H9 (cell line): ENCODE results near the gene CD2BP2. TPM values are rescaled to one million over a fixed set of nuclear protein-coding genes. Genes with fewer than 3 reads are reported as not detected.
A peak's percentile ranks its signal among the peaks of the same experiment; 100 is the strongest.

Experiments
- DNase-seq: peaks from one replicate; pipeline ENCODE4 v3.0.0-alpha.2; 2017
- H2AFZ ChIP-seq: one replicate; pipeline ENCODE4 v1.6.1; 2013; ENCODE audit warnings: mild to moderate bottlenecking, low read length, control low read depth, moderate library complexity
- H2AK5ac ChIP-seq: 2 replicates; pipeline ENCODE4 v1.6.1; 2013; ENCODE audit warnings: low read length, control low read depth, mixed read lengths; ENCODE audit not compliant: insufficient read length
- H2BK120ac ChIP-seq: one replicate; pipeline ENCODE4 v1.6.1; 2013; ENCODE audit warnings: low read depth, mild to moderate bottlenecking, low read length, control low read depth, inconsistent platforms; ENCODE audit not compliant: poor library complexity, severe bottlenecking
- H2BK12ac ChIP-seq: 2 replicates; pipeline ENCODE4 v1.6.1; 2013; ENCODE audit warnings: low read length, control low read depth, mixed read lengths, low read depth; ENCODE audit not compliant: insufficient read length
- H2BK15ac ChIP-seq: 2 replicates; pipeline ENCODE4 v1.6.1; 2013; ENCODE audit warnings: low read depth, low read length, control low read depth
- H2BK20ac ChIP-seq: one replicate; pipeline ENCODE4 v1.6.1; 2013; ENCODE audit warnings: low read depth, mild to moderate bottlenecking, low read length, control low read depth, inconsistent platforms; ENCODE audit not compliant: poor library complexity, severe bottlenecking
- H2BK5ac ChIP-seq: 2 replicates; pipeline ENCODE4 v1.6.1; 2013; ENCODE audit warnings: low read length, control low read depth, mixed read lengths; ENCODE audit not compliant: insufficient read length
- H3K14ac ChIP-seq: 2 replicates; pipeline ENCODE4 v1.6.1; 2013; ENCODE audit warnings: low read length, control low read depth; ENCODE audit not compliant: insufficient read depth
- H3K18ac ChIP-seq: 2 replicates; pipeline ENCODE4 v1.6.1; 2013; ENCODE audit warnings: low read depth, mild to moderate bottlenecking, mixed read lengths, low read length, control low read depth; ENCODE audit not compliant: insufficient read length
- H3K23ac ChIP-seq: 2 replicates; pipeline ENCODE4 v1.6.1; 2013; ENCODE audit warnings: low read length, control low read depth, mixed read lengths, low read depth; ENCODE audit not compliant: insufficient read length
- H3K23me2 ChIP-seq: 2 replicates; pipeline ENCODE4 v1.6.1; 2013; ENCODE audit warnings: low read depth, mild to moderate bottlenecking, mixed read lengths, low read length, control low read depth; ENCODE audit not compliant: insufficient read length, poor library complexity, severe bottlenecking
- H3K27ac ChIP-seq: 2 replicates; pipeline ENCODE4 v1.5.1; 2013; ENCODE audit warnings: low read length, control low read depth, mixed read lengths, low read depth; ENCODE audit not compliant: insufficient read length
- H3K27me3 ChIP-seq: 2 replicates; pipeline ENCODE4 v1.6.1; 2013; ENCODE audit warnings: low read length, control low read depth, inconsistent platforms; ENCODE audit not compliant: insufficient read depth
- H3K4ac ChIP-seq: 2 replicates; pipeline ENCODE4 v1.6.1; 2013; ENCODE audit warnings: low read depth, mild to moderate bottlenecking, control low read depth, inconsistent platforms, low read length, moderate library complexity
- H3K4me1 ChIP-seq: 2 replicates; pipeline ENCODE4 v1.6.1; 2013; ENCODE audit warnings: low read length, control low read depth, inconsistent platforms; ENCODE audit not compliant: insufficient read depth
- H3K4me2 ChIP-seq: 2 replicates; pipeline ENCODE4 v1.6.1; 2013; ENCODE audit warnings: low read length, control low read depth, mixed read lengths; ENCODE audit not compliant: insufficient read length, insufficient read depth
- H3K56ac ChIP-seq: 2 replicates; pipeline ENCODE4 v1.6.1; 2013; ENCODE audit warnings: low read depth, mild to moderate bottlenecking, mixed read lengths, low read length, control low read depth; ENCODE audit not compliant: insufficient read length
- H3K79me1 ChIP-seq: 2 replicates; pipeline ENCODE4 v1.6.1; 2013; ENCODE audit warnings: low read depth, mild to moderate bottlenecking, moderate library complexity, low read length, control low read depth, inconsistent platforms; ENCODE audit not compliant: insufficient read depth, poor library complexity, severe bottlenecking
- H3K79me2 ChIP-seq: 2 replicates; pipeline ENCODE4 v1.6.1; 2013; ENCODE audit warnings: low read length, control low read depth, inconsistent platforms; ENCODE audit not compliant: insufficient read depth
- H3K9ac ChIP-seq: 2 replicates; pipeline ENCODE4 v1.6.1; 2013; ENCODE audit warnings: low read length, control low read depth, mixed read lengths; ENCODE audit not compliant: insufficient read length; ENCODE audit errors: extremely low read depth
- H3K9me3 ChIP-seq: one replicate; pipeline ENCODE4 v1.6.1; 2013; ENCODE audit warnings: low read depth, low read length, inconsistent platforms; ENCODE audit not compliant: control insufficient read depth
- H3T11ph ChIP-seq: one replicate; pipeline ENCODE4 v1.6.1; 2013; ENCODE audit warnings: mild to moderate bottlenecking, low read length, control low read depth, inconsistent platforms
- H4K20me1 ChIP-seq: one replicate; pipeline ENCODE4 v1.6.1; 2013; ENCODE audit not compliant: control insufficient read depth, insufficient read length, insufficient read depth
- H4K5ac ChIP-seq: 2 replicates; pipeline ENCODE4 v1.6.1; 2013; ENCODE audit warnings: low read depth, mild to moderate bottlenecking, mixed read lengths, low read length, control low read depth; ENCODE audit not compliant: insufficient read length
- H4K8ac ChIP-seq: replicated peaks from 2 replicates; pipeline ENCODE4 v1.6.1; 2013; ENCODE audit warnings: low read length, control low read depth, mixed read lengths, low read depth; ENCODE audit not compliant: insufficient read length
- H4K91ac ChIP-seq: 2 replicates; pipeline ENCODE4 v1.6.1; 2013; ENCODE audit warnings: low read depth, mild to moderate bottlenecking, moderate library complexity, mixed read lengths, low read length, control low read depth; ENCODE audit not compliant: insufficient read length
- H3K27ac Mint-ChIP-seq, 3 experiments: 2 replicates in 2 of 3; 3 replicates in 1 of 3; pipeline ENCODE4 v1.8.0; 2020 to 2021; ENCODE audit warnings: mixed read lengths in 3 of 3, mild to moderate bottlenecking in 1 of 3, moderate library complexity in 1 of 3
- H3K27me3 Mint-ChIP-seq: 2 replicates; pipeline ENCODE4 v1.8.0; 2021; ENCODE audit warnings: low read depth, mild to moderate bottlenecking, moderate library complexity, mixed read lengths
- H3K36me3 Mint-ChIP-seq, 3 experiments: 2 replicates in 2 of 3; 3 replicates in 1 of 3; pipeline ENCODE4 v1.8.0; 2020 to 2021; ENCODE audit warnings: low read depth in 3 of 3, mixed read lengths in 3 of 3; ENCODE audit not compliant: insufficient read depth in 1 of 3
- H3K4me1 Mint-ChIP-seq, 2 experiments: 2 replicates each; pipeline ENCODE4 v1.8.0; 2020; ENCODE audit warnings: mixed read lengths in 2 of 2
- H3K4me3 Mint-ChIP-seq, 2 experiments: 2 replicates in 1 of 2; 3 replicates in 1 of 2; pipeline ENCODE4 v1.8.0; 2020 to 2021; ENCODE audit warnings: mild to moderate bottlenecking in 2 of 2, mixed read lengths in 2 of 2, moderate library complexity in 1 of 2
- H3K9me3 Mint-ChIP-seq, 2 experiments: 2 replicates in 1 of 2; 3 replicates in 1 of 2; pipeline ENCODE4 v1.8.0; 2020; ENCODE audit warnings: mild to moderate bottlenecking in 2 of 2, mixed read lengths in 2 of 2, moderate library complexity in 1 of 2
- WGBS: extraction: QIAGEN DNeasy Blood & Tissue Kit; methylation state at CpG from one replicate; pipeline ENCODE4 v1.1.7; 2013; ENCODE audit warnings: missing lambda C conversion rate, low lambda C conversion rate, mixed read lengths; ENCODE audit not compliant: insufficient read length; ENCODE audit errors: extremely low coverage; 5-methylcytosine and 5-hydroxymethylcytosine counted together
- total RNA-seq: library from RNA; stranded (reverse); gene quantifications from 2 replicates; pipeline ENCODE4 v1.2.1, GENCODE V29; 2021
- TF ChIP-seq, protein P1 (sequence below): fragments of 200-600 bp; sonication (generic); conservative IDR thresholded peaks from 3 replicates; pipeline ENCODE4 v1.8.0; 2021; ENCODE audit warnings: antibody characterized with exemption, mild to moderate bottlenecking

Gene CD2BP2
- total RNA-seq, 1 experiment from 2014 or later, result 90.1 TPM

DNA sequence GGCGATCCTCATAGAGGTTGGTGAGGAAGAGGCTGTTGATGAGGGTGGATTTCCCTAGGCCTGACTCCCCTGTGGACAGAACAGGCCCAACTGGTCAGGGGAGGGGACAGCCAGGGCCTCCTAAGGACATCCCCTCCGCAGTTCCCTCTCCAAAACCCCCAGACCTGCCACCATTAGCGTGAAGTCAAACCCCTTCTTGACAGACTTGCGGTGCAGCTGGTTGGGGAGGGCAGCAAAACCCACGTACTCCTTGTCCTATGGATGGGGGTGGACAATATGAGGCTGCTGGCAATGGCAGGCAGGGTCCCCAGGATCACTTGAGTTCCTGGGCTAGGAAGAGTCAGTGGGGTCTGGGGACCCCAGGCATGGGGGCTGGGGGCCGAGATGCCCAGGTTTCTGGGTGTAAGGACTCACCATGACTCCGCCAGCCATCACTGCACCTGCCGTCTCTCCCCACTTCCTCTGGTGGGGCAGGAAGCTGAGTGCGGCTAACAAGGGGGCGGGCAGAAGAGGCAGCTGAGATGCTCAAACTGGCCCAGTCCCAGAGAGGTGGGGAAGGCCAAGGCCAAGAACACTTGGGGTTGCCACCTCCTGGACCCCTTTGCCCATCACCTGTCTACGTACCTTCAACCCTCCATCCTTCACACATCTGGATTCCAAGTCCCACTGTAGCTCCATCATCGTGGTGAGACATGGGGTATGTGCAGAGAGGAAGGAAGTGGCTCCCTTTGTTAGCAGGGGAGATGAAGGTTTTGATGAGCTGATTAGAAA, 27.2 kb upstream of the CD2BP2 start, which contains the start of gene SEPTIN1:
Gene SEPTIN1 (minus strand): TSS at position 451 of the 771 bp plus-strand sequence. CDS start 19 bp downstream, at position 432.
- no CpG with 5 or more reads among the region's 12 CpGs for WGBS
- Histone ChIP-seq H3K23me2 (peaks cover 11% of the 10 kb centered on the region), H2AFZ (no peak within 1 kb of the TSS), H2BK120ac (no peak within 1 kb of the TSS), H3K9me3 (no peaks in the 10 kb centered on the region), H2AK5ac (no peak within 1 kb of the TSS), H2BK20ac (no peak within 1 kb of the TSS), H3K56ac (no peak within 1 kb of the TSS), H4K5ac (no peak within 1 kb of the TSS), H3K27ac (no peak within 1 kb of the TSS), H3K9ac (no peak within 1 kb of the TSS), H2BK12ac (no peak within 1 kb of the TSS), H4K20me1 (no peaks in the 10 kb centered on the region), H3K14ac (no peak within 1 kb of the TSS), H2BK15ac (no peak within 1 kb of the TSS), H3K79me1 (no peaks in the 10 kb centered on the region), H2BK5ac (no peak within 1 kb of the TSS), H3K79me2 (no peaks in the 10 kb centered on the region), H3K4ac (no peak within 1 kb of the TSS), H3K18ac (no peak within 1 kb of the TSS), H4K8ac (no peak within 1 kb of the TSS), H3K23ac (no peak within 1 kb of the TSS), H3K4me2 (no peak within 1 kb of the TSS), H4K91ac (no peak within 1 kb of the TSS), H3K4me1 (no peaks in the 10 kb centered on the region; the same call in 1 of the 2 replicates), H3K27me3 (no peaks in the 10 kb centered on the region), H3T11ph (no peak within 1 kb of the TSS)
- Mint-ChIP-seq H3K27ac (peak within 1 kb of the TSS in 2 of 3 experiments; percentile 68 to 80; a peak in 2 of 7 replicates), H3K4me3 (peak within 1 kb of the TSS in 1 of 2 experiments; percentile 18; a peak in 2 of 5 replicates), H3K4me1 (peaks cover 13 to 18% of the 10 kb centered on the region in 2 experiments), H3K9me3 (no peaks in the 10 kb centered on the region; a peak in 1 of 5 replicates), H3K36me3 (peaks cover 2 to 4% (median 2%) of the 10 kb centered on the region in 3 experiments; a peak in 4 of 7 replicates), H3K27me3 (no peaks in the 10 kb centered on the region; the same call in 1 of the 2 replicates)
- no peak for DNase-seq
- TF ChIP-seq, protein P1, sequence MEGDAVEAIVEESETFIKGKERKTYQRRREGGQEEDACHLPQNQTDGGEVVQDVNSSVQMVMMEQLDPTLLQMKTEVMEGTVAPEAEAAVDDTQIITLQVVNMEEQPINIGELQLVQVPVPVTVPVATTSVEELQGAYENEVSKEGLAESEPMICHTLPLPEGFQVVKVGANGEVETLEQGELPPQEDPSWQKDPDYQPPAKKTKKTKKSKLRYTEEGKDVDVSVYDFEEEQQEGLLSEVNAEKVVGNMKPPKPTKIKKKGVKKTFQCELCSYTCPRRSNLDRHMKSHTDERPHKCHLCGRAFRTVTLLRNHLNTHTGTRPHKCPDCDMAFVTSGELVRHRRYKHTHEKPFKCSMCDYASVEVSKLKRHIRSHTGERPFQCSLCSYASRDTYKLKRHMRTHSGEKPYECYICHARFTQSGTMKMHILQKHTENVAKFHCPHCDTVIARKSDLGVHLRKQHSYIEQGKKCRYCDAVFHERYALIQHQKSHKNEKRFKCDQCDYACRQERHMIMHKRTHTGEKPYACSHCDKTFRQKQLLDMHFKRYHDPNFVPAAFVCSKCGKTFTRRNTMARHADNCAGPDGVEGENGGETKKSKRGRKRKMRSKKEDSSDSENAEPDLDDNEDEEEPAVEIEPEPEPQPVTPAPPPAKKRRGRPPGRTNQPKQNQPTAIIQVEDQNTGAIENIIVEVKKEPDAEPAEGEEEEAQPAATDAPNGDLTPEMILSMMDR, result no peak
